ENCODE data around the gene STARD13. TPM values are rescaled to one million over a fixed set of nuclear protein-coding genes. Genes with fewer than 3 reads are reported as not detected.

Gene STARD13
- total and polyA plus RNA-seq, 2 donors from 2014 or later, result 5.1 to 37.2 TPM

DNA sequence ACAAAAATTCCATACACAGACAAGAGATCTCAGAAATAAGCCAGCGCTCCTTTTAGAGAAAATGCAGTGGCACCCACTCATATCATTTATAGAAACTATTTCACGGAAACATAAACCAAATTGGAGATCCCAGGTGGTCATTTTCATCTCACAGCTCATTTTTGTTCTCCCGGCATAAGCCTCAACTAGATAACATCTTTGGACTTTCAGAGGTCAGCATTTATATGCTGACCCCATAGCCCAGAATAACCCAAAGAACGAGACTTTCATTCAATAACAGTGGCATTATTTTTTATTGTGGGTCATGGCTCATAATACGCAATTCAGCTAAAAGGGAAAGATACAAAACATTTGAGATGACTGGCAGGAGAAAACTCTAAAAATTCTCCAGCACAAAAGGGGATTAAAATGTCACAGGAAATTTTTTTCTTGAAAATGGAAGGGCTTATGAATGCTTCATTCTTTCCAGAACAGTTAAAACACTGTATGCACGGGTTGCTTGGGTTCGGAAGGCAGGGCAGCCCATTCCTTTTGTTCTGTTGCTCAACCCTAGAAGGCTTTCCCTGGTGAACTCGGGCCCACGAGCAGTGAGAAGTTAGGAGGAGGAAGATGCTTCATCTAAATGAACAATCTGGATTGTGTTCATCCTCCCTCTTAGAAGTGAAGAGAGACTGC, 24.0 kb downstream of the STARD13 start:
- DNase-seq (peak in 1 of 5 donors; percentile 68), FAIRE-seq (no peak)
- Histone ChIP-seq H3K27me3 (ENCODE audit: control insufficient read depth, insufficient read depth, low read length) (no peaks in the 10 kb centered on the region), H3K27ac (ENCODE audit: low read depth in 2 of 2, low read length in 2 of 2) (peak overlapping the region in 1 of 2 donors; percentile 1), H3K9me3 (ENCODE audit: control insufficient read depth in 2 of 3, insufficient read depth in 1 of 3, low read length in 3 of 3) (no peaks in the 10 kb centered on the region), H3K4me3 (ENCODE audit: low read length in 3 of 3) (no peak overlapping the region), H3K36me3 (ENCODE audit: control insufficient read depth in 2 of 3, insufficient read depth in 3 of 3, low read length in 3 of 3) (no peaks in the 10 kb centered on the region), H3K4me1 (ENCODE audit: control insufficient read depth in 2 of 3, insufficient read depth in 2 of 3, low read depth in 1 of 3, low read length in 3 of 3) (peaks cover 0 to 13% (median 4%) of the 10 kb centered on the region in 3 donors), H3K9ac (ENCODE audit: low read length in 3 of 3) (no peak overlapping the region)
- intact Hi-C loops (cut with DNase I), result no loop called here
- no peak for TF ChIP-seq CTCF (IDR thresholded peaks at IDR 0.05; ENCODE audit: borderline replicate concordance, extremely low read depth, insufficient read depth)

GRCh38 chr13:33260168-33261098, 25.1 kb downstream of the STARD13 start:
- Histone ChIP-seq H3K9me3 (ENCODE audit: control insufficient read depth in 2 of 3, insufficient read depth in 1 of 3, low read length in 3 of 3) (no peaks in the 10 kb centered on the region), H3K36me3 (ENCODE audit: control insufficient read depth in 2 of 3, insufficient read depth in 3 of 3, low read length in 3 of 3) (no peaks in the 10 kb centered on the region), H3K4me1 (ENCODE audit: control insufficient read depth in 2 of 3, insufficient read depth in 2 of 3, low read depth in 1 of 3, low read length in 3 of 3) (peaks cover 0 to 13% (median 4%) of the 10 kb centered on the region in 3 donors), H3K27me3 (ENCODE audit: control insufficient read depth, insufficient read depth, low read length) (no peaks in the 10 kb centered on the region), H3K27ac (ENCODE audit: low read depth in 2 of 2, low read length in 2 of 2) (no peak overlapping the region), H3K4me3 (ENCODE audit: low read length in 3 of 3) (no peak overlapping the region), H3K9ac (ENCODE audit: low read length in 3 of 3) (no peak overlapping the region)
- DNase-seq (peak in 2 of 5 donors; percentile 21 to 32), FAIRE-seq (no peak)
- intact Hi-C loops (cut with DNase I), result no loop called here
- TF ChIP-seq CTCF (IDR thresholded peaks at IDR 0.05; ENCODE audit: borderline replicate concordance, extremely low read depth, insufficient read depth), result no peak

DNA sequence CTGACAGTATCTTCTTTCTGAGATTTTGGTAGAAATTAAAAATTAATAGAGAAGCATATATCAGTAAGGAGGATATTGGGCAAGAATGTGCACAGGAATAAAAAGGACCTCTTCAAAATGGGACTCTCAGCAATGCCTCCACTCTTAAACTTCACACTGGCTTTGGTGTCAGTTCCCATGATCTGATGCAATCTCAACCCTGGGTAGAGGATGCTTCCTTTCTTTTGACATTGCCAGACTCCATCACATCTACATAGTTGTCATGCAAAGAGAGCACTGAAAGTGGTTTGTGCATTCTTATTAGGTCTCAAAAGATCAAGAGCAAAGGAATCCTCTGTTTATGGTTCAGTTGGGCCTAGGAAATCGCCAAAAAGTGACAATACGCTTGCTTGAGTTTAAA, 26.3 kb downstream of the STARD13 start:
- H3K27ac ChIP-seq (ENCODE audit: low read depth in 2 of 2, low read length in 2 of 2), result no peak overlapping the region
- no peaks in the 10 kb centered on the region for H3K9me3 ChIP-seq (ENCODE audit: control insufficient read depth in 2 of 3, insufficient read depth in 1 of 3, low read length in 3 of 3)
- no peak overlapping the region for H3K9ac ChIP-seq (ENCODE audit: low read length in 3 of 3)
- no peak overlapping the region for H3K4me3 ChIP-seq (ENCODE audit: low read length in 3 of 3)
- FAIRE-seq, result no peak
- intact Hi-C loops (cut with DNase I), result no loop called here
- no peaks in the 10 kb centered on the region for H3K36me3 ChIP-seq (ENCODE audit: control insufficient read depth in 2 of 3, insufficient read depth in 3 of 3, low read length in 3 of 3)
- H3K4me1 ChIP-seq (ENCODE audit: control insufficient read depth in 2 of 3, insufficient read depth in 2 of 3, low read depth in 1 of 3, low read length in 3 of 3), result peaks cover 0 to 13% (median 4%) of the 10 kb centered on the region in 3 donors
- no peaks in the 10 kb centered on the region for H3K27me3 ChIP-seq (ENCODE audit: control insufficient read depth, insufficient read depth, low read length)
- TF ChIP-seq CTCF (IDR thresholded peaks at IDR 0.05; ENCODE audit: borderline replicate concordance, extremely low read depth, insufficient read depth), result no peak
- DNase-seq, result no peak
